Measurements from ENCODE around the gene SRD5A1. TPM values are rescaled to one million over a fixed set of nuclear protein-coding genes. Genes with fewer than 3 reads are reported as not detected.

Gene SRD5A1
- total and polyA plus RNA-seq, 2 experiments from 2014 or later: 18.2 to 87.3 TPM

DNA sequence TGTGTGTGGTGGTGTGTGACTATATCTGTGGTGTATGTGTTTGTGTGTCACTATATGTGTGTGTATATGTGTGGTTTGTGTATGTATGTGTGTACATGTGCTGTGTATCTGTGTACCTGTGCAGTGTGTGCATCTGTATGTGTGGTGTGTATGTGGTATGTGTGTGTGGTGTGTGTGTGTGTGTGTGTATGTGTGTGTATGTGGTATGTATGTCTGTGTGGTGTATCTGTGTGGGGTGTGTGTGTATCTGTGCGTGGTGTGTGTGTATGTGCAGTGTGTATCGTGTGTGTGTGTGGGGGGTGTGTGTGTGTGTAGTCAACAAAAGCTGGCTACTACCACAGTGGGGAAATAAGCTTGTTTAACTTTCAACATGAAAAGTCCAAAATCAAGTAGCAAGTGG, 48.4 kb downstream of the SRD5A1 start:
- Histone ChIP-seq H3K79me2 (replicated peaks; ENCODE audit: insufficient read depth) (no peaks in the 10 kb centered on the region), H3K9me2 (ENCODE audit: insufficient read depth) (peaks cover 6% of the 10 kb centered on the region; the same call in 1 of the 2 replicates), H3K27ac (ENCODE audit: low read depth) (no peak overlapping the region), H3K4me1 (ENCODE audit: insufficient read depth) (no peaks in the 10 kb centered on the region), H3K4me3 (no peak overlapping the region), H4K20me1 (replicated peaks; ENCODE audit: insufficient read depth) (no peaks in the 10 kb centered on the region; the same call in none of the 2 replicates), H3K36me3 (ENCODE audit: insufficient read depth) (no peaks in the 10 kb centered on the region), H3K27me3 (ENCODE audit: insufficient read depth) (no peaks in the 10 kb centered on the region), H3K4me2 (no peak overlapping the region), H3F3A (replicated peaks; ENCODE audit: low read depth) (no peaks in the 10 kb centered on the region), H2AFZ (no peak overlapping the region)
- no peak for ATAC-seq
- Mint-ChIP-seq H3K4me3 (no peak overlapping the region), H3K36me3 (ENCODE audit: low read depth) (no peaks in the 10 kb centered on the region; the same call in 2 of the 3 replicates), H3K27me3 (ENCODE audit: insufficient read depth, low read depth, poor library complexity) (peaks cover 5% of the 10 kb centered on the region), H3K4me1 (peaks cover 2% of the 10 kb centered on the region; the same call in 2 of the 3 replicates), H3K9me3 (peaks cover 3% of the 10 kb centered on the region; the same call in 2 of the 3 replicates), H3K27ac (no peak overlapping the region)
- no peak for DNase-seq (ENCODE audit: low spot score)
- TF ChIP-seq ZNF114 (CRISPR knock-in tag; IDR thresholded peaks at IDR 0.05): no peak
- no peak for TF ChIP-seq POLR2AphosphoS5 (IDR thresholded peaks at IDR 0.05; ENCODE audit: low read depth)
- TF ChIP-seq, protein P1, sequence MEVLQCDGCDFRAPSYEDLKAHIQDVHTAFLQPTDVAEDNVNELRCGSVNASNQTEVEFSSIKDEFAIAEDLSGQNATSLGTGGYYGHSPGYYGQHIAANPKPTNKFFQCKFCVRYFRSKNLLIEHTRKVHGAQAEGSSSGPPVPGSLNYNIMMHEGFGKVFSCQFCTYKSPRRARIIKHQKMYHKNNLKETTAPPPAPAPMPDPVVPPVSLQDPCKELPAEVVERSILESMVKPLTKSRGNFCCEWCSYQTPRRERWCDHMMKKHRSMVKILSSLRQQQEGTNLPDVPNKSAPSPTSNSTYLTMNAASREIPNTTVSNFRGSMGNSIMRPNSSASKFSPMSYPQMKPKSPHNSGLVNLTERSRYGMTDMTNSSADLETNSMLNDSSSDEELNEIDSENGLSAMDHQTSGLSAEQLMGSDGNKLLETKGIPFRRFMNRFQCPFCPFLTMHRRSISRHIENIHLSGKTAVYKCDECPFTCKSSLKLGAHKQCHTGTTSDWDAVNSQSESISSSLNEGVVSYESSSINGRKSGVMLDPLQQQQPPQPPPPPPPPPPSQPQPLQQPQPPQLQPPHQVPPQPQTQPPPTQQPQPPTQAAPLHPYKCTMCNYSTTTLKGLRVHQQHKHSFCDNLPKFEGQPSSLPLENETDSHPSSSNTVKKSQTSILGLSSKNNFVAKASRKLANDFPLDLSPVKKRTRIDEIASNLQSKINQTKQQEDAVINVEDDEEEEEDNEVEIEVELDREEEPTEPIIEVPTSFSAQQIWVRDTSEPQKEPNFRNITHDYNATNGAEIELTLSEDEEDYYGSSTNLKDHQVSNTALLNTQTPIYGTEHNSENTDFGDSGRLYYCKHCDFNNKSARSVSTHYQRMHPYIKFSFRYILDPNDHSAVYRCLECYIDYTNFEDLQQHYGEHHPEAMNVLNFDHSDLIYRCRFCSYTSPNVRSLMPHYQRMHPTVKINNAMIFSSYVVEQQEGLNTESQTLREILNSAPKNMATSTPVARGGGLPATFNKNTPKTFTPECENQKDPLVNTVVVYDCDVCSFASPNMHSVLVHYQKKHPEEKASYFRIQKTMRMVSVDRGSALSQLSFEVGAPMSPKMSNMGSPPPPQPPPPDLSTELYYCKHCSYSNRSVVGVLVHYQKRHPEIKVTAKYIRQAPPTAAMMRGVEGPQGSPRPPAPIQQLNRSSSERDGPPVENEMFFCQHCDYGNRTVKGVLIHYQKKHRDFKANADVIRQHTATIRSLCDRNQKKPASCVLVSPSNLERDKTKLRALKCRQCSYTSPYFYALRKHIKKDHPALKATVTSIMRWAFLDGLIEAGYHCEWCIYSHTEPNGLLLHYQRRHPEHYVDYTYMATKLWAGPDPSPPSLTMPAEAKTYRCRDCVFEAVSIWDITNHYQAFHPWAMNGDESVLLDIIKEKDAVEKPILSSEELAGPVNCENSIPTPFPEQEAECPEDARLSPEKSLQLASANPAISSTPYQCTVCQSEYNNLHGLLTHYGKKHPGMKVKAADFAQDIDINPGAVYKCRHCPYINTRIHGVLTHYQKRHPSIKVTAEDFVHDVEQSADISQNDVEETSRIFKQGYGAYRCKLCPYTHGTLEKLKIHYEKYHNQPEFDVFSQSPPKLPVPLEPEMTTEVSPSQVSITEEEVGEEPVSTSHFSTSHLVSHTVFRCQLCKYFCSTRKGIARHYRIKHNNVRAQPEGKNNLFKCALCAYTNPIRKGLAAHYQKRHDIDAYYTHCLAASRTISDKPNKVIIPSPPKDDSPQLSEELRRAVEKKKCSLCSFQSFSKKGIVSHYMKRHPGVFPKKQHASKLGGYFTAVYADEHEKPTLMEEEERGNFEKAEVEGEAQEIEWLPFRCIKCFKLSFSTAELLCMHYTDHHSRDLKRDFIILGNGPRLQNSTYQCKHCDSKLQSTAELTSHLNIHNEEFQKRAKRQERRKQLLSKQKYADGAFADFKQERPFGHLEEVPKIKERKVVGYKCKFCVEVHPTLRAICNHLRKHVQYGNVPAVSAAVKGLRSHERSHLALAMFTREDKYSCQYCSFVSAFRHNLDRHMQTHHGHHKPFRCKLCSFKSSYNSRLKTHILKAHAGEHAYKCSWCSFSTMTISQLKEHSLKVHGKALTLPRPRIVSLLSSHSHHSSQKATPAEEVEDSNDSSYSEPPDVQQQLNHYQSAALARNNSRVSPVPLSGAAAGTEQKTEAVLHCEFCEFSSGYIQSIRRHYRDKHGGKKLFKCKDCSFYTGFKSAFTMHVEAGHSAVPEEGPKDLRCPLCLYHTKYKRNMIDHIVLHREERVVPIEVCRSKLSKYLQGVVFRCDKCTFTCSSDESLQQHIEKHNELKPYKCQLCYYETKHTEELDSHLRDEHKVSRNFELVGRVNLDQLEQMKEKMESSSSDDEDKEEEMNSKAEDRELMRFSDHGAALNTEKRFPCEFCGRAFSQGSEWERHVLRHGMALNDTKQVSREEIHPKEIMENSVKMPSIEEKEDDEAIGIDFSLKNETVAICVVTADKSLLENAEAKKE (CRISPR knock-in tag; IDR thresholded peaks at IDR 0.05): no peak
- TF ChIP-seq ZNF331 (CRISPR knock-in tag; IDR thresholded peaks at IDR 0.05; ENCODE audit: low read depth): no peak
- TF ChIP-seq, protein P2, sequence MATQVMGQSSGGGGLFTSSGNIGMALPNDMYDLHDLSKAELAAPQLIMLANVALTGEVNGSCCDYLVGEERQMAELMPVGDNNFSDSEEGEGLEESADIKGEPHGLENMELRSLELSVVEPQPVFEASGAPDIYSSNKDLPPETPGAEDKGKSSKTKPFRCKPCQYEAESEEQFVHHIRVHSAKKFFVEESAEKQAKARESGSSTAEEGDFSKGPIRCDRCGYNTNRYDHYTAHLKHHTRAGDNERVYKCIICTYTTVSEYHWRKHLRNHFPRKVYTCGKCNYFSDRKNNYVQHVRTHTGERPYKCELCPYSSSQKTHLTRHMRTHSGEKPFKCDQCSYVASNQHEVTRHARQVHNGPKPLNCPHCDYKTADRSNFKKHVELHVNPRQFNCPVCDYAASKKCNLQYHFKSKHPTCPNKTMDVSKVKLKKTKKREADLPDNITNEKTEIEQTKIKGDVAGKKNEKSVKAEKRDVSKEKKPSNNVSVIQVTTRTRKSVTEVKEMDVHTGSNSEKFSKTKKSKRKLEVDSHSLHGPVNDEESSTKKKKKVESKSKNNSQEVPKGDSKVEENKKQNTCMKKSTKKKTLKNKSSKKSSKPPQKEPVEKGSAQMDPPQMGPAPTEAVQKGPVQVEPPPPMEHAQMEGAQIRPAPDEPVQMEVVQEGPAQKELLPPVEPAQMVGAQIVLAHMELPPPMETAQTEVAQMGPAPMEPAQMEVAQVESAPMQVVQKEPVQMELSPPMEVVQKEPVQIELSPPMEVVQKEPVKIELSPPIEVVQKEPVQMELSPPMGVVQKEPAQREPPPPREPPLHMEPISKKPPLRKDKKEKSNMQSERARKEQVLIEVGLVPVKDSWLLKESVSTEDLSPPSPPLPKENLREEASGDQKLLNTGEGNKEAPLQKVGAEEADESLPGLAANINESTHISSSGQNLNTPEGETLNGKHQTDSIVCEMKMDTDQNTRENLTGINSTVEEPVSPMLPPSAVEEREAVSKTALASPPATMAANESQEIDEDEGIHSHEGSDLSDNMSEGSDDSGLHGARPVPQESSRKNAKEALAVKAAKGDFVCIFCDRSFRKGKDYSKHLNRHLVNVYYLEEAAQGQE (IDR thresholded peaks at IDR 0.05; ENCODE audit: unreplicated experiment): no peak
- no peak for TF ChIP-seq EZH2phosphoT487 (IDR thresholded peaks at IDR 0.05; ENCODE audit: unreplicated experiment)
